Measurements from ENCODE around the gene DSC2. TPM values are rescaled to one million over a fixed set of nuclear protein-coding genes. Genes with fewer than 3 reads are reported as not detected.

DSC2 gene
- total RNA-seq, 4 donors from 2014 or later = 14.5 to 113 (median 86.1) TPM

DNA sequence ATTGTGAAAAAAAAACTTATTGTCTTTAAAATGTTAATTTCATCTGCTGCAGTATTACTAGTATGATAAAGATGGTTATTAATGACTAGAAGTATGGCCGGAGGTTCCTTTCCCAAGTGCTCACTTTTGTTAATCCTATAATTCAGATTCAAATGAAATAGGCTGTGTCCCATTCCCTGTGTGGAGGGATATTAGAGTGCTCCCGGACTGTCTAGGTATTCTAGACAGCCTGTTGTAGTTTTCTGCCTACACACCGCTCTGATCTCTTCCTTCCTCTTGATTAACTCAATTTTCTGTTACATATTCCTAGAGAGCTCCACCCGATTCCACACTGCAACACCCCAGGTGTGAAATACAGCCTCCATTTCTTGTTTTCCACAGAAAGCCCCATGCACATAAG is 44.3 kb downstream of the DSC2 start:
- intact Hi-C loops (cut with DNase I; ENCODE audit: low total_unique reads) = no loop called here
- in situ Hi-C loops (cut with MboI; ENCODE audit: low pct_ligation_motif_present in 1 of 4, low pct_unique_long_range_greater_than_20kb in 1 of 4, low sequenced_read_pairs in 3 of 4) = no loop called here
- Histone ChIP-seq H3K36me3 (no peaks in the 10 kb centered on the region), H3K4me3 (no peak overlapping the region), H3K27ac (no peak overlapping the region), H3K4me1 (no peaks in the 10 kb centered on the region), H3K27me3 (no peaks in the 10 kb centered on the region), H3K9me3 (no peaks in the 10 kb centered on the region)
- no peak for DNase-seq
- no peak for TF ChIP-seq CTCF (IDR thresholded peaks at IDR 0.05)
- no peak for TF ChIP-seq POLR2AphosphoS5 (IDR thresholded peaks at IDR 0.05)
- no peak for TF ChIP-seq POLR2A (IDR thresholded peaks at IDR 0.05)
- TF ChIP-seq EP300 (IDR thresholded peaks at IDR 0.05; ENCODE audit: low read depth) = no peak
- WGBS, 2 donors (ENCODE audit: low coverage in 1 of 2) = 70 to 82% methylated on average over 4 of the region's 4 CpGs

GRCh38 chr18:31057051-31057450 is 45.2 kb downstream of the DSC2 start:
- Histone ChIP-seq H3K4me3 (no peak overlapping the region), H3K36me3 (no peaks in the 10 kb centered on the region), H3K9me3 (no peaks in the 10 kb centered on the region), H3K27me3 (no peaks in the 10 kb centered on the region), H3K4me1 (no peaks in the 10 kb centered on the region), H3K27ac (no peak overlapping the region)
- TF ChIP-seq POLR2AphosphoS5 (IDR thresholded peaks at IDR 0.05) = no peak
- TF ChIP-seq CTCF (IDR thresholded peaks at IDR 0.05) = no peak
- TF ChIP-seq EP300 (IDR thresholded peaks at IDR 0.05; ENCODE audit: low read depth) = no peak
- TF ChIP-seq POLR2A (IDR thresholded peaks at IDR 0.05) = no peak
- DNase-seq = no peak
- 55 to 59% methylated on average over 5 of the region's 5 CpGs for WGBS, 2 donors (ENCODE audit: low coverage in 1 of 2)
- intact Hi-C loops (cut with DNase I; ENCODE audit: low total_unique reads) = no loop called here
- in situ Hi-C loops (cut with MboI; ENCODE audit: low pct_ligation_motif_present in 1 of 4, low pct_unique_long_range_greater_than_20kb in 1 of 4, low sequenced_read_pairs in 3 of 4) = no loop called here

GRCh38 chr18:31056296-31056695 is 45.9 kb downstream of the DSC2 start:
- Histone ChIP-seq H3K27me3 (no peaks in the 10 kb centered on the region), H3K27ac (no peak overlapping the region), H3K9me3 (no peaks in the 10 kb centered on the region), H3K36me3 (no peaks in the 10 kb centered on the region), H3K4me1 (no peaks in the 10 kb centered on the region), H3K4me3 (no peak overlapping the region)
- DNase-seq = no peak
- intact Hi-C loops (cut with DNase I; ENCODE audit: low total_unique reads) = no loop called here
- TF ChIP-seq EP300 (IDR thresholded peaks at IDR 0.05; ENCODE audit: low read depth) (no peak), POLR2AphosphoS5 (IDR thresholded peaks at IDR 0.05) (no peak), POLR2A (IDR thresholded peaks at IDR 0.05) (no peak), CTCF (IDR thresholded peaks at IDR 0.05) (no peak)
- WGBS, 2 donors (ENCODE audit: low coverage in 1 of 2) = 79 to 93% methylated on average over 2 of the region's 2 CpGs
- in situ Hi-C loops (cut with MboI; ENCODE audit: low pct_ligation_motif_present in 1 of 4, low pct_unique_long_range_greater_than_20kb in 1 of 4, low sequenced_read_pairs in 3 of 4) = no loop called here

GRCh38 chr18:31050635-31051034 is 51.6 kb downstream of the DSC2 start:
- intact Hi-C loops (cut with DNase I; ENCODE audit: low total_unique reads) (no loop called here), in situ Hi-C loops (cut with MboI; ENCODE audit: low pct_ligation_motif_present in 1 of 4, low pct_unique_long_range_greater_than_20kb in 1 of 4, low sequenced_read_pairs in 3 of 4) (no loop called here)
- no peak overlapping the region for H3K4me3 ChIP-seq
- H3K9me3 ChIP-seq = no peaks in the 10 kb centered on the region
- no peak for DNase-seq
- H3K27me3 ChIP-seq = peaks cover 3% of the 10 kb centered on the region
- H3K4me1 ChIP-seq = no peaks in the 10 kb centered on the region
- H3K27ac ChIP-seq = no peak overlapping the region
- no peaks in the 10 kb centered on the region for H3K36me3 ChIP-seq
- 81 to 83% methylated on average over 3 of the region's 3 CpGs for WGBS, 2 donors (ENCODE audit: low coverage in 1 of 2)
- TF ChIP-seq CTCF (IDR thresholded peaks at IDR 0.05) (no peak), EP300 (IDR thresholded peaks at IDR 0.05; ENCODE audit: low read depth) (no peak), POLR2A (IDR thresholded peaks at IDR 0.05) (no peak), POLR2AphosphoS5 (IDR thresholded peaks at IDR 0.05) (no peak)
